Thyroid gland (tissue), 4 donors: ENCODE measurements around the gene FEV. TPM values are rescaled to one million over a fixed set of nuclear protein-coding genes. Genes with fewer than 3 reads are reported as not detected.

Experiments used
- DNase-seq, 2 donors: peaks; one replicate each; pipeline ENCODE4 v3.0.0-alpha.2; 2019
- H3K27ac ChIP-seq, 3 donors: fragments of 200-600 bp; sonication (generic); 1 replicate in 2 of 3; 2 replicates in 1 of 3; pipeline ENCODE4 v1.5.1; 2016 to 2019; ENCODE audit warnings: mild to moderate bottlenecking in 1 of 3, moderate library complexity in 1 of 3
- H3K27me3 ChIP-seq: fragments of 200-600 bp; sonication (generic); one replicate; pipeline ENCODE4 v1.5.1; 2019
- H3K36me3 ChIP-seq, 2 donors: fragments of 200-600 bp; sonication (generic); one replicate each; pipeline ENCODE4 v1.5.1; 2016 to 2019
- H3K4me1 ChIP-seq, 2 donors: fragments of 200-600 bp; sonication (generic); one replicate each; pipeline ENCODE4 v1.5.1; 2017 to 2019
- H3K4me3 ChIP-seq, 3 donors: fragments of 200-600 bp; sonication (generic); replicated peaks in 1 of 3; 1 replicate in 2 of 3; 2 replicates in 1 of 3; pipeline ENCODE4 v1.5.1; 2016; ENCODE audit warnings: mild to moderate bottlenecking in 1 of 3
- H3K9me3 ChIP-seq: fragments of 200-600 bp; sonication (generic); one replicate; pipeline ENCODE4 v1.5.1; 2017
- POLR2A ChIP-seq, 2 donors: fragments of 450-650 bp; IDR thresholded peaks; one replicate each; pipeline ENCODE4 v1.6.1; 2017; ENCODE audit warnings: antibody characterized with exemption in 2 of 2, mild to moderate bottlenecking in 2 of 2, moderate library complexity in 1 of 2
- WGBS, 2 donors: methylation state at CpG; one replicate each; pipeline ENCODE4 v1.1.5; 2017; 5-methylcytosine and 5-hydroxymethylcytosine counted together
- intact Hi-C: fragments of 100-400 bp; cut with DNase I; formaldehyde crosslinking; loops from one replicate; pipeline ENCODE4 v1.15.1; 2023
- total RNA-seq, 4 donors: library from RNA; depleted of rRNA; stranded (reverse); fragments of >200 nt; gene quantifications; one replicate each; pipeline ENCODE4 v1.2.3, GENCODE V29; 2016
- TF ChIP-seq, protein P1 (sequence below), 6 experiments: fragments of 200-600 bp in 3 of 6; fragments of 450-650 bp in 3 of 6; sonication (generic) in 3 of 6; IDR thresholded peaks; one replicate each; pipeline ENCODE4 v1.5.1; 2016 to 2019; ENCODE audit warnings: antibody characterized with exemption in 6 of 6, mild to moderate bottlenecking in 2 of 6, inconsistent platforms in 1 of 6, moderate library complexity in 1 of 6

Gene FEV
- total RNA-seq, 4 donors from 2014 or later, result not detected

DNA sequence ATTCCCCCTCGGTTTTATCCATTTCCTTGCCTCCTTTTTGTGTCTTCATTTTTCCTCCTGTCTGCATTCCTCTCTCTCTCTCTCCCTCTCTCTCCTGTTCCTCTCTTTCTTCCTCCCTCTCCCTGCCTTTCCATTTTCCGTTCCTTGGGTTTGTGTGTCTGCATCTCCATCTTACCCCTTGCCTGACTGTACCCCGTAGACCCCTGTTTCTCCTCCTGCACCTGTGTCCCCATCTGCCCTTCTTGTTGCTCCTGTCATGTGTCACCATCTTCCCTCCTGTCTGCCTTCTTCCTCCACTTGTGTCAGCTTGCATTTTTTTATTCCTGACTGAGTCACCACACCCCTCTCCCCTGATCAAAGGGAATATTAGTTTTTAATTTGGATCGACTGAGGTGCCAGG is 23.8 kb downstream of the FEV start:
- H3K27me3 ChIP-seq, result peaks cover 43% of the 10 kb centered on the region

DNA sequence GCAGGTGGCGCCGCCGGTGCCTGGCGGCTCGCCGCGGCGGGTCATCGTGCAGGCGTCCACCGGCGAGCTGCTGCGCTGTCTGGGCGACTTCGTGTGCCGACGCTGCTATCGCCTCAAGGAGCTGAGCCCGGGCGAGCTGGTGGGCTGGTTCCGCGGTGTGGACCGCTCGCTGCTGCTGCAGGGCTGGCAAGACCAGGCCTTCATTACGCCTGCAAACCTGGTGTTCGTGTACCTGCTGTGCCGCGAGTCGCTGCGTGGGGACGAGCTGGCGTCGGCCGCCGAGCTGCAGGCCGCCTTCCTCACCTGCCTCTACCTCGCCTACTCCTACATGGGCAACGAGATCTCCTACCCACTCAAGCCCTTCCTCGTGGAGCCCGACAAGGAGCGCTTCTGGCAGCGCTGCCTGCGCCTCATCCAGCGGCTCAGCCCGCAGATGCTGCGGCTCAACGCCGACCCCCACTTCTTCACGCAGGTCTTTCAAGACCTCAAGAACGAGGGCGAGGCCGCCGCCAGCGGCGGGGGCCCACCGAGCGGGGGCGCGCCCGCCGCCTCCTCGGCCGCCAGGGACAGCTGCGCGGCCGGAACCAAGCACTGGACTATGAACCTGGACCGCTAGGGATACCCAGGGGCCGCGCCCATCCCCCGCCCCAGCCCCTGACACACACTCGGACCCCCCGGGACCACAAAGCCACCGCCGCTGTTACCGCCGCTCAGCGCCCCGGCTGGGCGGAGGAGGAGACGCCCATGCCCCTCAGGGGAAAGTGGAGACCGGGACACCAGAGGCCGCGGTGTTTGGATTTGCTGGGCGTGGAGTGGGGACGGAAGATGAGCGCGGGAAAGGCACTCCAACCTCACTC is 24.4 kb downstream of the FEV start:
- 2 to 5% methylated on average over 40 to 60 of the region's 87 CpGs for WGBS, 2 donors
- H3K4me3 ChIP-seq, result no peak overlapping the region
- no peak for DNase-seq
- intact Hi-C loops, result no loop called here
- H3K9me3 ChIP-seq, result no peaks in the 10 kb centered on the region
- no peak for TF ChIP-seq POLR2A (IDR thresholded peaks at IDR 0.05)
- TF ChIP-seq, protein P1, sequence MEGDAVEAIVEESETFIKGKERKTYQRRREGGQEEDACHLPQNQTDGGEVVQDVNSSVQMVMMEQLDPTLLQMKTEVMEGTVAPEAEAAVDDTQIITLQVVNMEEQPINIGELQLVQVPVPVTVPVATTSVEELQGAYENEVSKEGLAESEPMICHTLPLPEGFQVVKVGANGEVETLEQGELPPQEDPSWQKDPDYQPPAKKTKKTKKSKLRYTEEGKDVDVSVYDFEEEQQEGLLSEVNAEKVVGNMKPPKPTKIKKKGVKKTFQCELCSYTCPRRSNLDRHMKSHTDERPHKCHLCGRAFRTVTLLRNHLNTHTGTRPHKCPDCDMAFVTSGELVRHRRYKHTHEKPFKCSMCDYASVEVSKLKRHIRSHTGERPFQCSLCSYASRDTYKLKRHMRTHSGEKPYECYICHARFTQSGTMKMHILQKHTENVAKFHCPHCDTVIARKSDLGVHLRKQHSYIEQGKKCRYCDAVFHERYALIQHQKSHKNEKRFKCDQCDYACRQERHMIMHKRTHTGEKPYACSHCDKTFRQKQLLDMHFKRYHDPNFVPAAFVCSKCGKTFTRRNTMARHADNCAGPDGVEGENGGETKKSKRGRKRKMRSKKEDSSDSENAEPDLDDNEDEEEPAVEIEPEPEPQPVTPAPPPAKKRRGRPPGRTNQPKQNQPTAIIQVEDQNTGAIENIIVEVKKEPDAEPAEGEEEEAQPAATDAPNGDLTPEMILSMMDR (IDR thresholded peaks at IDR 0.05), result no peak
- H3K4me1 ChIP-seq, result peaks cover 0 to 22% of the 10 kb centered on the region in 2 donors
- H3K27me3 ChIP-seq, result peaks cover 43% of the 10 kb centered on the region
- no peaks in the 10 kb centered on the region for H3K36me3 ChIP-seq
- H3K27ac ChIP-seq, result no peak overlapping the region

More for the DNA sequence above, 23.8 kb downstream of the FEV start:
- no peak for TF ChIP-seq POLR2A (IDR thresholded peaks at IDR 0.05)
- TF ChIP-seq, protein P1 (IDR thresholded peaks at IDR 0.05), result no peak
- DNase-seq, result no peak
- intact Hi-C loops, result no loop called here
- Histone ChIP-seq H3K4me3 (no peak overlapping the region), H3K4me1 (peaks cover 0 to 22% of the 10 kb centered on the region in 2 donors), H3K27ac (no peak overlapping the region), H3K36me3 (no peaks in the 10 kb centered on the region), H3K9me3 (no peaks in the 10 kb centered on the region)
- 6 to 17% methylated on average over 4 of the region's 4 CpGs for WGBS, 2 donors

DNA sequence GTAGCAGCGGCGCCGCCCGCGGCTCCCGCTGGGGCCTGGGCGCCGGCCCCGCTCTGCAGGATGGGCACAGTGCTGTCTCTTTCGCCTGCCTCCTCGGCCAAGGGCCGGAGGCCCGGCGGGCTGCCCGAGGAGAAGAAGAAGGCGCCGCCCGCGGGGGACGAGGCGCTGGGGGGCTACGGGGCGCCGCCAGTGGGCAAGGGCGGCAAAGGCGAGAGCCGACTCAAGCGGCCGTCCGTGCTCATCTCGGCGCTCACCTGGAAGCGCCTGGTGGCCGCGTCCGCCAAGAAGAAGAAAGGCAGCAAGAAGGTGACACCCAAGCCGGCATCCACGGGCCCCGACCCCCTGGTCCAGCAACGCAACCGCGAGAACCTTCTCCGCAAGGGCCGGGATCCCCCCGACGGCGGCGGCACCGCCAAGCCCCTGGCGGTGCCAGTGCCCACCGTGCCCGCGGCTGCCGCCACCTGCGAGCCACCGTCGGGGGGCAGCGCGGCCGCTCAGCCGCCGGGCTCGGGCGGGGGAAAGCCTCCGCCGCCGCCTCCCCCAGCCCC is 25.1 kb downstream of the FEV start:
- Histone ChIP-seq H3K36me3 (no peaks in the 10 kb centered on the region), H3K4me3 (peak overlapping the region in 1 of 3 donors; percentile 26), H3K27me3 (peaks cover 43% of the 10 kb centered on the region), H3K27ac (no peak overlapping the region), H3K4me1 (peaks cover 0 to 22% of the 10 kb centered on the region in 2 donors), H3K9me3 (no peaks in the 10 kb centered on the region)
- no peak for DNase-seq
- TF ChIP-seq POLR2A (IDR thresholded peaks at IDR 0.05), result no peak
- intact Hi-C loops, result no loop called here
- 1% methylated on average over 15 to 21 of the region's 67 CpGs for WGBS, 2 donors

DNA sequence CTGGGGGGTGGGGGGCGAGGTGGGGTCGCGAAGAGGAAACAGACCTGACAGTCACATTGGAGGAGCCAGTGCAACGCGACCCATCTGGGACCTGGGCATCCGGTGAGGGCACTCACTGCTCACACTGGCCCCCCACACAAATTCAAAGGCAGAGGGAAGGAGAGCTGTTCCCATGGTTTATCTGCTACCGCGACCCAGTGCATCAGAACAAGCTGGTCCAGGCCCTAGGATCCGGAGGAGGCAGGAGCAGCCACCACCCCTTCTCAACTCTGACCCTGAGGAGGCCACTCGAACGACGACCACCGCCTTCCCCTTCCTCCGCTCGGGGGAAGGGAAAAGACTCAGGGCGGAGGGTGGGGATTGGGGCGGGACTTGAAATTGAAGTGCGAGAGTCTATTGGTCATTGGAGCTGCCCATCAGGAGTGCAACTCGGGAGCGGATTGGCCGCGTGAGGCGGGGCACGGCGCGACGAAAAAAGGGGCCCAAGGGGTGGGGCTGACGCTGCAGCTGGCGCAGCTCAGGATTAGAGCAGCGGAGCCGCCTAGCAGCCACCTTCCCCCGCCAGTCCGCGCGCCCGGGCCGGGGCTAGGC is 25.7 kb downstream of the FEV start, which contains the start of gene CDK5R2:
Gene CDK5R2 (plus strand): TSS at position 526 of the 591 bp plus-strand sequence. CDS start 155 bp downstream, outside the sequence.
- Histone ChIP-seq H3K4me1 (peaks cover 0 to 22% of the 10 kb centered on the region in 2 donors), H3K27me3 (peaks cover 43% of the 10 kb centered on the region), H3K4me3 (peak within 1 kb of the TSS in 1 of 3 donors; percentile 26), H3K9me3 (no peaks in the 10 kb centered on the region), H3K36me3 (no peaks in the 10 kb centered on the region), H3K27ac (no peak within 1 kb of the TSS)
- 2 to 4% methylated on average over 12 to 28 of the region's 37 CpGs for WGBS, 2 donors
- DNase-seq, result peak; percentile 48 to 52
- intact Hi-C loops, result no loop called here
- no peak for TF ChIP-seq POLR2A (IDR thresholded peaks at IDR 0.05)
- TF ChIP-seq, protein P1 (IDR thresholded peaks at IDR 0.05), result no peak

DNA sequence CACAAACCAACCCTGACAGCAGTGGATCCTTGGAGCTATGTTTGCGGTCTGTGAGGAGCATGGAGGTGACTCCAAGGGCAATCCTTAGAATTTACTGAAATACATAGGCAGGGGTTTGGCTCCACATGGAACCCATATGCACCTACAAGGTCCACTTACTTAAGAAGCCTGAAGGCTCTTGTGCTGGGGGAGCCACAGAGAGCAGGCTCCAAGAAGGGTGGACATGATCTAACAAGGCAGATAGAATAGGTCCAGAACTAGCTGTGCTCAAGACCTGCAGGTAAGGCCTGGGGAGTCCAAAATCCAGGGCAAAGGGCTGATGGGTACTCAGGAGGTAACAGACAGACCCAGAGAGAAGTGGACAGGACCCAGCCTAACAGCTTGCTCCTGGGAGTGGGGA is 26.7 kb downstream of the FEV start:
- DNase-seq, result no peak
- Histone ChIP-seq H3K4me1 (peaks cover 0 to 22% of the 10 kb centered on the region in 2 donors), H3K9me3 (no peaks in the 10 kb centered on the region), H3K27ac (no peak overlapping the region), H3K27me3 (peaks cover 43% of the 10 kb centered on the region), H3K4me3 (no peak overlapping the region), H3K36me3 (no peaks in the 10 kb centered on the region)
- TF ChIP-seq, protein P1 (IDR thresholded peaks at IDR 0.05), result no peak
- no peak for TF ChIP-seq POLR2A (IDR thresholded peaks at IDR 0.05)
- 100% methylated on average over 1 of the region's 1 CpG for WGBS, 2 donors
- intact Hi-C loops, result no loop called here
